Measurements from ENCODE around the gene AP2M1.

DNA sequence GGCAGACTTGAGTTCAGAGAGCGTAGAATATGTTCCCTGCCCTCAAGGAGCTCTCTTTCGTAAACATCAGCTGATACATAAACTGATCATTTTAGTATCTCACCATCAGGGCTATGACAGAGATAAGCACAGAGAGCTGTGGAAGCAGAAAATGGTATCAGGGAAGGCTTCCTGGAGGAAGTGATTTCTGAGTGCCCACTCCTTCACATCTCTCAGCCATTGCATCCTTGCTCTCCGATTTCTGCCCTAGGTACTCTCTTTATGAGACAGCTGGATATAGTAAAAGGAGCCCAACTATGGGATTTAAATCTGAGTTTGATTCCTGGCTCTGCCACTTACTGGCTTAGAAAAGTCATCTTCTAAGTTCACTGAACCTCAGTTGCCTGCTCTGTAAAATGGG is 9.1 kb upstream of the AP2M1 start:
- TF ChIP-seq EZH2phosphoT487 (IDR thresholded peaks at IDR 0.05; ENCODE audit: borderline replicate concordance, low read depth) (no peak), YY1 (IDR thresholded peaks at IDR 0.05; ENCODE audit: low read depth) (no peak), RCOR1 (IDR thresholded peaks at IDR 0.05; ENCODE audit: low read length) (no peak), USF2 (IDR thresholded peaks at IDR 0.05; ENCODE audit: borderline replicate concordance, low read depth, low read length) (no peak), RFX5 (IDR thresholded peaks at IDR 0.05; ENCODE audit: low read length) (no peak), POLR2AphosphoS5 (IDR thresholded peaks at IDR 0.05; ENCODE audit: low read depth, low read length) (no peak), RAD21 (IDR thresholded peaks at IDR 0.05; ENCODE audit: low read length) (no peak), GABPA (IDR thresholded peaks at IDR 0.05; ENCODE audit: low read depth) (no peak), EP300 (IDR thresholded peaks at IDR 0.05; ENCODE audit: borderline replicate concordance in 1 of 2, low read depth in 1 of 2, low read length in 1 of 2) (no peak), SIN3A (IDR thresholded peaks at IDR 0.05; ENCODE audit: borderline replicate concordance, low read depth, low read length) (no peak)
- TF ChIP-seq, protein P1, sequence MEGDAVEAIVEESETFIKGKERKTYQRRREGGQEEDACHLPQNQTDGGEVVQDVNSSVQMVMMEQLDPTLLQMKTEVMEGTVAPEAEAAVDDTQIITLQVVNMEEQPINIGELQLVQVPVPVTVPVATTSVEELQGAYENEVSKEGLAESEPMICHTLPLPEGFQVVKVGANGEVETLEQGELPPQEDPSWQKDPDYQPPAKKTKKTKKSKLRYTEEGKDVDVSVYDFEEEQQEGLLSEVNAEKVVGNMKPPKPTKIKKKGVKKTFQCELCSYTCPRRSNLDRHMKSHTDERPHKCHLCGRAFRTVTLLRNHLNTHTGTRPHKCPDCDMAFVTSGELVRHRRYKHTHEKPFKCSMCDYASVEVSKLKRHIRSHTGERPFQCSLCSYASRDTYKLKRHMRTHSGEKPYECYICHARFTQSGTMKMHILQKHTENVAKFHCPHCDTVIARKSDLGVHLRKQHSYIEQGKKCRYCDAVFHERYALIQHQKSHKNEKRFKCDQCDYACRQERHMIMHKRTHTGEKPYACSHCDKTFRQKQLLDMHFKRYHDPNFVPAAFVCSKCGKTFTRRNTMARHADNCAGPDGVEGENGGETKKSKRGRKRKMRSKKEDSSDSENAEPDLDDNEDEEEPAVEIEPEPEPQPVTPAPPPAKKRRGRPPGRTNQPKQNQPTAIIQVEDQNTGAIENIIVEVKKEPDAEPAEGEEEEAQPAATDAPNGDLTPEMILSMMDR (IDR thresholded peaks at IDR 0.05) = no peak

Data from SK-N-SH (cell line).